Spinal cord (tissue), 10 donors: ENCODE data around the gene CAPN9. TPM values are rescaled to one million over a fixed set of nuclear protein-coding genes. Genes with fewer than 3 reads are reported as not detected.

Source experiments
- DNase-seq, 6 donors: peaks; one replicate each; pipeline versions ENCODE4 v3.0.0 to v3.0.0-alpha.2; 2013 to 2015; ENCODE audit warnings: low spot score in 6 of 6, low read depth in 4 of 6
- H3K27ac ChIP-seq: one replicate; pipeline ENCODE4 v1.5.1; 2013; ENCODE audit warnings: low read depth, low read length, control low read depth
- H3K27me3 ChIP-seq: one replicate; pipeline ENCODE4 v1.6.1; 2013; ENCODE audit warnings: low read length; ENCODE audit not compliant: control insufficient read depth, insufficient read depth
- H3K36me3 ChIP-seq: one replicate; pipeline ENCODE4 v1.6.1; 2013; ENCODE audit warnings: low read length; ENCODE audit not compliant: control insufficient read depth, insufficient read depth
- H3K4me1 ChIP-seq: one replicate; pipeline ENCODE4 v1.6.1; 2013; ENCODE audit warnings: low read length; ENCODE audit not compliant: control insufficient read depth, insufficient read depth
- H3K4me3 ChIP-seq: one replicate; pipeline ENCODE4 v1.5.1; 2013; ENCODE audit warnings: low read depth, low read length, control low read depth
- H3K9me3 ChIP-seq: one replicate; pipeline ENCODE4 v1.6.1; 2013; ENCODE audit warnings: low read length; ENCODE audit not compliant: control insufficient read depth, insufficient read depth
- WGBS: methylation state at CpG from one replicate; pipeline ENCODE4 v1.1.5; 2013; ENCODE audit warnings: missing lambda C conversion rate; ENCODE audit not compliant: insufficient coverage; 5-methylcytosine and 5-hydroxymethylcytosine counted together
- polyA plus RNA-seq, 2 donors: library from polyadenylated mRNA; unstranded; fragments of 120-200 nt; gene quantifications; one replicate each; pipeline ENCODE4 v1.2.1, GENCODE V29; 2013; ENCODE audit not compliant: insufficient read length in 2 of 2
- total RNA-seq, 2 donors: library from RNA; depleted of rRNA in 1 of 2; stranded (reverse); fragments of 120-200 nt in 1 of 2; fragments of >200 nt in 1 of 2; gene quantifications; one replicate each; pipeline versions ENCODE4 v1.2.3 to v1.2.4, GENCODE V29; 2013 to 2014
- donor health status: healthy.

The CAPN9 gene
- total and polyA plus RNA-seq, 4 donors: 0.20 to 1.6 (median 0.43) TPM

DNA sequence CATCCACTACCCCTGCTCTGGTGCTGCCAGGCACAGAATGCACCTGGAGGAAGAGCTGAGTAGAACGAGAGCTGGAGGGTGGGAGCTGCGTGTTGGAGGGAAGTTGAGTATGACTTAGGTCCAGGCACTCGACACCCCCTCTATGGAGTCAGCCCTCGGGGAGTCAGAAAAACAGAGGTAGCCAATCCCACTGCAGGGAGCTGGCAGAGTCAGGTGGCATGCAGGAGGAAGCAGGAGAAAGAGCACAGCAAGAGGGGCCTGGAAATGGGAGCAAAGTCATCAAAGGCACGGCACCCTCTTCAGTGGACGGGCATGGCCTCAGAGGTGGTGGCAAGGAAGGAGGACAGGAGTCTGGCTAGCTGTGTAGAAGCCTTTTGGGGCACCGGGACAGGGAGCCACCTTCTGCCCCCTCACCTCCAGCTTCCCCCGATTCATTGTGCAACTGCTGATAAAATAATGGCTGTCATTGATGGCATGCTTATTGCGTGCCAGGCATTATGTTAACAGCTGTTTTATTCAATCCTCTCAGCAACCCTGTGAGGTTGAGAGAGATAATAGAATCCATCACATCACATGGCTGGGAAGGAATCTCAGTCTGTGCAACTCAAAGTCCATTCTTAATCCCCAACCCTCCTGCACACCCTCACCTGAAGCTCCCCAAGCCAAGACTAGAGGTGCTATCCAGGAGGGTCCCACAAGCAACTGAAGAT lies 79.1 kb downstream of the CAPN9 start:
- Histone ChIP-seq H3K4me3 (no peak overlapping the region), H3K4me1 (peaks cover 50% of the 10 kb centered on the region), H3K27ac (peak overlapping the region; percentile 64), H3K27me3 (no peaks in the 10 kb centered on the region), H3K36me3 (no peaks in the 10 kb centered on the region), H3K9me3 (no peaks in the 10 kb centered on the region)
- 85% methylated on average over 7 of the region's 9 CpGs for WGBS
- DNase-seq: no peak

DNA sequence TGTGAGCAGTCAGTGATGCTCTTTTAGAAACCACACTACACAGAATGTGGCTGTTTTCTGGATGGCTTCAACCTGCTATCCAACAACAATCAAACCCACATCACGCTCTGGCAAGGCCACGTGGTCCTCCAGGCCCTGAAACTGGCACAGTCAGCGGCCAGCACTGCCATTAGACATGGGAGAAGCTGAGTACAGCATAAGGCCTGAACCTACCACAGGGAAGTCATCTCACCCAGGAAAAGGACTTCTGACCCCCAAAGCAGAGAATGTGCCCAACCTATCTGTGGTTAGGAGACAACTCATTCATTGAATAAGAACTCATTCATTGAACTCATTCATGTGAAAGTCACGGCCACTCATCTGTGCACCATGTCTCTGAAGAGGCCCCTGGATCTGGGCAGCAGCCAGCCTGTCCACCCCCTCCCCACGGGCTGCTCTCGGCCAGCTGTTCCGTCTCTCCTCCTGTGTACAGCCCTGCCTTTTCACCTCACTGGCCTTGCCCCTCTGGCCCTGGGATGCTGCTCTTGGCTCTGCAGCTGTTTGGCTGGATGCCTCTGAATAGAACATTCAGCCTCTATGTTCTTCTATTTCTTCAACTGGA lies 80.0 kb downstream of the CAPN9 start:
- Histone ChIP-seq H3K4me3 (no peak overlapping the region), H3K27ac (peak overlapping the region; percentile 64), H3K9me3 (no peaks in the 10 kb centered on the region), H3K4me1 (peaks cover 50% of the 10 kb centered on the region), H3K27me3 (no peaks in the 10 kb centered on the region), H3K36me3 (no peaks in the 10 kb centered on the region)
- 35% methylated on average over 7 of the region's 7 CpGs for WGBS
- peak in 1 of 6 donors; percentile 72 for DNase-seq

DNA sequence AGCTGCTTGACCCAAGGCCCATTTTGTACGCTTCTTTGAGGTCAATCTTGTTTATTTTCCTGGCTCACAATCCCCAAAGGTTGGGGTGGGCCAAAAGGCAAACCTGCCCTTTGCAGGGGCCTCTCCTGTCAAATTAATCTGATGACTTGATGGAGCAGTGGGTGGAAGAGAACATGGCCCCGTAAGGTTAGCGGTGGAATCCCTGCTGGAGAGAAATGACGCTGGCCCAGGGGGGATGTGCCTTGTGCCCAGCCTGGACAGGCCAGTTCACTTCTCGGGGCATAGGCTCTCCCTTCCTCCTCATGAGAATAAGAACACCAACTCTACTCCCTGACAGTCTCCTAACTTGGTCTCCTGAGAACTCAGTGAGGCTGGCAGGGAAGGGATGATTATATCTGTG lies 80.6 kb downstream of the CAPN9 start:
- Histone ChIP-seq H3K27ac (peak overlapping the region; percentile 64), H3K4me1 (peaks cover 50% of the 10 kb centered on the region), H3K36me3 (no peaks in the 10 kb centered on the region), H3K27me3 (no peaks in the 10 kb centered on the region), H3K4me3 (no peak overlapping the region), H3K9me3 (no peaks in the 10 kb centered on the region)
- DNase-seq: no peak
- 62% methylated on average over 3 of the region's 5 CpGs for WGBS

DNA sequence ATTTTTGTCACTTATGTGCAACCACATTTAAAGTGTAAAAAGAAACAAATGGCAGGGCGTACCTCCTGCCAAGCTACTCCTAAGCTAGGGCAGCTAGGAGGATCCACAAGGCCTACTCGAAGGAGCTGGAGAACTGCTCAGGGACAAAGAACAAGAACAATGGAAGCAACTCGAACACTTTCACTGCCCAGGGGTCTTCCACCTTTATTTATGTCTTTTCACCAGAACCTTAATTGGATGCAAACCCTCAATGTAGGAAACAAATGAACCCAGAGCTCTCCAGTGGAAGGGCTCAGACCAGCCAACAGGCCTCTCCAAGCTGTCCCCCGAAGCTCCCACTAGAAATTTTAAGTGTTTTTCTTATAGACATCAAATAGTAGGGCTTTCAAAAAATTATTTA lies 81.2 kb downstream of the CAPN9 start:
- H3K4me1 ChIP-seq: peaks cover 45% of the 10 kb centered on the region
- no peak overlapping the region for H3K4me3 ChIP-seq
- no peaks in the 10 kb centered on the region for H3K27me3 ChIP-seq
- WGBS: 78% methylated on average over 2 of the region's 4 CpGs
- H3K27ac ChIP-seq: peak overlapping the region; percentile 60
- H3K9me3 ChIP-seq: no peaks in the 10 kb centered on the region
- no peaks in the 10 kb centered on the region for H3K36me3 ChIP-seq
- no peak for DNase-seq

DNA sequence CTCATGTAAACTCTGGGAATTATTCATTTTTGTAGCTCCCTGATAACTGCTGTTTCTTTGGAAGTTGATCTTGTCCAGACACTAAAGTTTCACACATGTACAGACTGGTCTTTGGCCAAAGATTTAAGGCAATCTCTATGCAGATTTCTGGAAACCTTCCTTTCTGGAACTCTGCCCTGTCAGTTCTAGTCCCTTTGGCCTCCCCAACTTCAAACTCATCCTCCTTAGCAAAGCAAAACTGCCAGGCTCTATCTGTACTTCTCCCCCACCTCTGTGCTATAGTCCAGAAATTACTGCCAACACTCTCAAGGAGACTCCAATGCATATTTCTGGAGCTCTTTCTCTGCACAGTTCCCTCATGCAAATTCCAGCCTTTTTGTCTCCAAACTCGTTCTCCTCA lies 84.6 kb downstream of the CAPN9 start:
- peaks cover 23% of the 10 kb centered on the region for H3K4me1 ChIP-seq
- peak overlapping the region; percentile 26 for H3K27ac ChIP-seq
- H3K4me3 ChIP-seq: no peak overlapping the region
- WGBS: 50% methylated on average over 1 of the region's 1 CpG
- H3K27me3 ChIP-seq: no peaks in the 10 kb centered on the region
- DNase-seq: peak in 1 of 6 donors; percentile 51
- H3K36me3 ChIP-seq: no peaks in the 10 kb centered on the region
- H3K9me3 ChIP-seq: no peaks in the 10 kb centered on the region

DNA sequence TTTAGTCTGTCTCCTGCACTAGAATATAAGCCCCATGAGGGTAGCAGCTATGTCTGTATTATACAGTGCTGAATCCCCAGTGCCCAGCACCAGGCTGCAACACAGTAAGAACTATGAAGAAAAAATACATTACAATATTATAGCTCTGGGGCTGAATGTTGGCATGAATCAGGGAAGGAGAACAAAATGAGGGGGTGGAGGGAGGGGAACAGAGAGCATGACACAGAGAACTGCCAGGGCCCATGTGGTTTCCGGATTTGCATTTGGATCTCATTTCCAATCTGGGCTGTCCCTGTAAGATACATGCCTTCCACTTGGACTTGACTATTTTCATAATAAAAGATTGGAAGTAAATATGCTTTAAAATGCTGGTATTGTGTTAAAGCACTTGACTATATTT lies 85.3 kb downstream of the CAPN9 start:
- DNase-seq: no peak
- WGBS: no CpG with 5 or more reads among the region's 1 CpG
- Histone ChIP-seq H3K27ac (no peak overlapping the region), H3K4me1 (peaks cover 22% of the 10 kb centered on the region), H3K4me3 (no peak overlapping the region), H3K36me3 (no peaks in the 10 kb centered on the region), H3K9me3 (no peaks in the 10 kb centered on the region), H3K27me3 (no peaks in the 10 kb centered on the region)

DNA sequence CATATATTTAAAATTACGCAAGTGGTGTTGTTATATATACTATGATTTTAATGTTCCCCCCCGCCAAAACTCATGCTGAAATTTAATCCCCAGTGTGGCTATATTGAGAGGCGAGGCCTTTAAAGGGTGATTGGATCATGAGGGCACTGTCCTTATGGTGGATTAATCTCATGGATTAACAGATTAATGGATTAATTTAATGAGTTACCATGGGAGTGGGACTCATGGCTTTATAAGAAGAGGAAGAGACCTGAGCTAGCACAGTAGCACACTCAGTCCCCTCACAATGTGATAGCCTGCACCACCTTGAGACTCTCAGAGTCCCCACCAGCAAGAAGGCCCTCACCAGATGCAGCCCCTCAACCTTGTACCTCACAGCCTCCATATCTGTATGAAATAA lies 86.3 kb downstream of the CAPN9 start:
- no peak overlapping the region for H3K4me3 ChIP-seq
- WGBS: no CpG with 5 or more reads among the region's 3 CpGs
- no peak overlapping the region for H3K27ac ChIP-seq
- H3K4me1 ChIP-seq: peaks cover 16% of the 10 kb centered on the region
- no peaks in the 10 kb centered on the region for H3K27me3 ChIP-seq
- peaks cover 7% of the 10 kb centered on the region for H3K36me3 ChIP-seq
- H3K9me3 ChIP-seq: no peaks in the 10 kb centered on the region
- DNase-seq: no peak

DNA sequence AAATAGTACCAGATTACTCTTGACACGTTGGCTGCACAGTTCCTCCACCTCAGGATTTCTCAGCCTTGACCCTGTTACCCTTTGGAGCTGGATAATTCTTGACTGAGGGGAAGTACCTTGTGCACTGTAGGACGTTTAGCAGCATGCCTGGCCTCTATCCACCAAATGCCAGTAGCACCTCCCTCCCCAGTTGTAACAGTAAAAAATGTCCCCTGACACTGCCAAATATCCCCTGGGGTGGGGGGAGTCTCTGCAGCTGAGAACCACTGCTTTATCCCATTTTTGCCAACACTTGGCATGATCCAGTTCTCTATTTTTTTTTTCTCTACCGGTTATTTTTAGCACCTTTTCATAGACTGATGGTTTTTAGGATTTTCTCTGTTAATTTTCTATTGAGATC lies 87.1 kb downstream of the CAPN9 start:
- peak in 1 of 6 donors; percentile 38 for DNase-seq
- Histone ChIP-seq H3K36me3 (peaks cover 15% of the 10 kb centered on the region), H3K9me3 (no peaks in the 10 kb centered on the region), H3K4me3 (no peak overlapping the region), H3K4me1 (peaks cover 15% of the 10 kb centered on the region), H3K27me3 (no peaks in the 10 kb centered on the region), H3K27ac (no peak overlapping the region)
- WGBS: no CpG with 5 or more reads among the region's 3 CpGs

DNA sequence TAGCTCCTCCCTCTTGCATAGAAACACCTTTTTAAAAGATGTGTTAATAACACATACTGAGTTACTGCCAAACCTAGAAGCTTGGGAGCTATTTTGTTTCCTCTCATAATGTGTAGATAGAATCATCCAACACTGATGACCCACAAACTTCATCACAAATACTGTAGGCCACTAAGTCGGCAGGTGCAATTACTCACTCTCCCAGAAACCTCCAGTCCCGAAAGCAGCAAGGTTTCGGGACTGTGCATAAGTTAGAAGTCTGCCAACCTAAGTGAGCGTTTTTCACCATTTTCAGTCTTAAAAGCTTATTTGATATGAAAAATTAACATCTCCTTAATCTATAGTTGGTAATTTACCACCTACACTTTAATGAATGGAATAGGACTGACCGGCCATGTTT lies 89.2 kb downstream of the CAPN9 start:
- H3K27ac ChIP-seq: no peak overlapping the region

DNA sequence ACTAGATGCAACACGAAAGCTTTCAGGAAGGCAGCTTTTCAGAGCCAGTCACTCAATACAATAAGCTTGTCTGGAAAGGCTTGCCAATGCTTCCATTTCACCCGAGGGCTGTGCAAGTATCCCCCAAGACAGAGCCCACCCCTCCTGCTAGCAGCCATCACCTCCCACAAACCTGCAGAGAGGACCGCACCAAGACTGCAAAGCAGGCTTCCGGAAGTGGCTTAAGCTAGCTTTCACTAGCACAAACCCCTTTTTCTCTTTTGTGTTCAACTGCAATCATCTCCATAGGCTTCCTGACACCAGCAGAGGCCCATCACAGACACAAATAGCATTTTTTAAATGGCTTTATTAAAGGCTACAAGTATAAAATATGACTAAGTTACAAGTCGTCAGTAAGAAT lies 89.6 kb downstream of the CAPN9 start:
- no peak overlapping the region for H3K27ac ChIP-seq
- H3K9me3 ChIP-seq: no peaks in the 10 kb centered on the region
- H3K4me1 ChIP-seq: peaks cover 21% of the 10 kb centered on the region
- H3K36me3 ChIP-seq: peaks cover 32% of the 10 kb centered on the region
- H3K27me3 ChIP-seq: no peaks in the 10 kb centered on the region
- H3K4me3 ChIP-seq: no peak overlapping the region
- DNase-seq: peak in 2 of 6 donors; percentile 25 to 50
- 25% methylated on average over 4 of the region's 5 CpGs for WGBS

More for the DNA sequence above, 89.2 kb downstream of the CAPN9 start:
- DNase-seq: no peak
- Histone ChIP-seq H3K4me1 (peaks cover 21% of the 10 kb centered on the region), H3K36me3 (peaks cover 28% of the 10 kb centered on the region), H3K9me3 (no peaks in the 10 kb centered on the region), H3K4me3 (no peak overlapping the region), H3K27me3 (no peaks in the 10 kb centered on the region)
- WGBS: no CpG with 5 or more reads among the region's 5 CpGs
